Spleen (tissue), 7 donors: ENCODE measurements around the gene PLK3.

Experiments
- CTCF ChIP-seq, 11 experiments: fragments of 200-600 bp in 7 of 11; fragments of 450-650 bp in 4 of 11; sonication (generic) in 4 of 11; IDR thresholded peaks in 8 of 11; conservative IDR thresholded peaks in 3 of 11; 1 replicate in 7 of 11; 2 replicates in 4 of 11; pipeline versions ENCODE4 v1.4.0 to v1.8.0; 2016 to 2021; ENCODE audit warnings: antibody characterized with exemption in 11 of 11, inconsistent platforms in 4 of 11, mild to moderate bottlenecking in 1 of 11
- POLR2A ChIP-seq, 3 donors: fragments of 450-650 bp; IDR thresholded peaks; one replicate each; pipeline ENCODE4 v1.5.1; 2017; ENCODE audit warnings: antibody characterized with exemption in 3 of 3, mild to moderate bottlenecking in 1 of 3
- POLR2AphosphoS5 ChIP-seq, 3 donors: sonication (generic); formaldehyde crosslinking; IDR thresholded peaks; one replicate each; pipeline ENCODE4 v1.5.1; 2017; ENCODE audit warnings: antibody characterized with exemption in 3 of 3
- donor health status: DM: no; HTN: no; CAD: no; lungs with moderate emphysema.
- donor health status: DM: no; HTN: no; CAD: no.
- donor health status: DM: no; HTN: no; CAD: no.

GRCh38 chr1:44785029-44785380, 15.2 kb upstream of the PLK3 start:
- no peak for TF ChIP-seq POLR2A (IDR thresholded peaks at IDR 0.05)
- TF ChIP-seq POLR2AphosphoS5 (IDR thresholded peaks at IDR 0.05), result no peak
- TF ChIP-seq CTCF (IDR thresholded peaks at IDR 0.05 in 8 of 11, conservative IDR thresholded peaks at IDR 0.05 in 3 of 11), result no peak
